H1 (cell line): ENCODE results near the gene TIAL1.

Source experiments
- CREB1 ChIP-seq: IDR thresholded peaks from 2 replicates; pipeline ENCODE4 v1.6.1; 2012; ENCODE audit warnings: inconsistent platforms
- POLR2A ChIP-seq, 2 experiments: IDR thresholded peaks; 1 replicate in 1 of 2; 2 replicates in 1 of 2; pipeline ENCODE4 v1.6.1; 2011; ENCODE audit warnings: low read depth in 2 of 2, low read length in 2 of 2, mild to moderate bottlenecking in 2 of 2; ENCODE audit errors: control extremely low read depth in 1 of 2
- TF ChIP-seq, protein P1 (sequence below): IDR thresholded peaks from 2 replicates; pipeline ENCODE4 v1.6.1; 2011; ENCODE audit warnings: low read length, improper control_type of control experiment
- TF ChIP-seq, protein P2 (sequence below), 3 experiments: IDR thresholded peaks; 1 replicate in 2 of 3; 2 replicates in 1 of 3; pipeline versions ENCODE4 v1.5.1 to v1.6.1; 2011; ENCODE audit warnings: low read length in 3 of 3, mild to moderate bottlenecking in 3 of 3, inconsistent platforms in 2 of 3, low read depth in 1 of 3, moderate library complexity in 1 of 3; ENCODE audit not compliant: insufficient read depth in 1 of 3; ENCODE audit errors: control extremely low read depth in 1 of 3

DNA sequence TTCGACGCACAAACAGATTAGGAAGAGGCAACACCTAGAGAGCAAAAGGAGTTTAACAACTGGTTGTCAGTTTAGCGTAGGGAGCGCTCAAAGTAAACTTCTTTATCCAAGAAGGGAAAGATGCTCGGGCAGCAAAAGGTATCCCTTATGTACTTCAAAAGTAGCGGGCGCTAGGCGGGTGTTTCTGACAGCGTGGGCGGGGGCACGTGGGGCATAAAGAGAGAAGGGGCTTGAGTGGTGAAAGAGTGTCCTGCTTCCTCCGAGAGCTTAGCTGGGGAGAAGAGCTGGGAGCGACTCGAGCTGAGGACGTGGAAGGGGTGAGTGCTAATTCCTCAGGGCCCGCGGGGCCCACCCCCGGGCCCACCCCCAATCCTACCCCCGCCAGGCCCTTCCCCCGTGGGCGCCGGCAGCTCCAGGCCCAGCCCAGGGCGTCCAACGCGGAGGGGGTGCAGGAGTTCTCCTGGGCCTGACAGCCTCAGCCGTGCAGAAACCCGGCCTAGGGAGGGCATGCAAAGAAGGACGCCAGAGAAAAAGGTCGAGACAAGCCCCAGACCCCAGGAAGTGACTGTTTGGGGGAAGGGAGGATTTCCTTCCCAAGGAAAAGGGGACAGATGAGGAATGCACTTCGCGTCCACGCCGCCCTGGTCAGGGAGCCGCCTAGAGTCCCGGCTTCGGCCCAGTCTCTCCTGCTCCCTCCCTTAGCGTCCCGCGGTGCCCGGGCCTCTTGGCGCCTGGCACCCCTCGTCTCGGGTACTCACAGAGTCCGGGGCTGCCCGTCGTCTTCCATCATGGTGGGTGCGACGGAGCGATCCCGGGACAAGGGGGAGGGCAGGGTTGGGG is 868 bp downstream of the TIAL1 start:
- TF ChIP-seq POLR2A (IDR thresholded peaks at IDR 0.05; ENCODE audit: control extremely low read depth in 1 of 2, low read depth in 2 of 2, low read length in 2 of 2) (no peak), CREB1 (no peak)
- TF ChIP-seq, protein P1, sequence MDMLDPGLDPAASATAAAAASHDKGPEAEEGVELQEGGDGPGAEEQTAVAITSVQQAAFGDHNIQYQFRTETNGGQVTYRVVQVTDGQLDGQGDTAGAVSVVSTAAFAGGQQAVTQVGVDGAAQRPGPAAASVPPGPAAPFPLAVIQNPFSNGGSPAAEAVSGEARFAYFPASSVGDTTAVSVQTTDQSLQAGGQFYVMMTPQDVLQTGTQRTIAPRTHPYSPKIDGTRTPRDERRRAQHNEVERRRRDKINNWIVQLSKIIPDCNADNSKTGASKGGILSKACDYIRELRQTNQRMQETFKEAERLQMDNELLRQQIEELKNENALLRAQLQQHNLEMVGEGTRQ = no peak
- TF ChIP-seq, protein P2, sequence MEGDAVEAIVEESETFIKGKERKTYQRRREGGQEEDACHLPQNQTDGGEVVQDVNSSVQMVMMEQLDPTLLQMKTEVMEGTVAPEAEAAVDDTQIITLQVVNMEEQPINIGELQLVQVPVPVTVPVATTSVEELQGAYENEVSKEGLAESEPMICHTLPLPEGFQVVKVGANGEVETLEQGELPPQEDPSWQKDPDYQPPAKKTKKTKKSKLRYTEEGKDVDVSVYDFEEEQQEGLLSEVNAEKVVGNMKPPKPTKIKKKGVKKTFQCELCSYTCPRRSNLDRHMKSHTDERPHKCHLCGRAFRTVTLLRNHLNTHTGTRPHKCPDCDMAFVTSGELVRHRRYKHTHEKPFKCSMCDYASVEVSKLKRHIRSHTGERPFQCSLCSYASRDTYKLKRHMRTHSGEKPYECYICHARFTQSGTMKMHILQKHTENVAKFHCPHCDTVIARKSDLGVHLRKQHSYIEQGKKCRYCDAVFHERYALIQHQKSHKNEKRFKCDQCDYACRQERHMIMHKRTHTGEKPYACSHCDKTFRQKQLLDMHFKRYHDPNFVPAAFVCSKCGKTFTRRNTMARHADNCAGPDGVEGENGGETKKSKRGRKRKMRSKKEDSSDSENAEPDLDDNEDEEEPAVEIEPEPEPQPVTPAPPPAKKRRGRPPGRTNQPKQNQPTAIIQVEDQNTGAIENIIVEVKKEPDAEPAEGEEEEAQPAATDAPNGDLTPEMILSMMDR (IDR thresholded peaks at IDR 0.05; ENCODE audit: control extremely low read depth in 1 of 3, insufficient read depth in 1 of 3, low read depth in 1 of 3, low read length in 3 of 3) = no peak
